ENCODE measurements around the gene CAMKMT. TPM values are rescaled to one million over a fixed set of nuclear protein-coding genes. Genes with fewer than 3 reads are reported as not detected.

The CAMKMT gene
- total and polyA plus RNA-seq, 2 donors (not counting 1 experiment from before 2014, with no cell fraction given): 6.2 to 23.3 TPM

- Histone ChIP-seq H3K9me3 (ENCODE audit: control extremely low read depth in 1 of 3, control insufficient read depth in 2 of 3, insufficient read depth in 1 of 3, low read length in 2 of 3) (no peaks in the 10 kb centered on the region), H3K36me3 (replicated peaks in 1 of 2; ENCODE audit: control extremely low read depth in 1 of 2, control insufficient read depth in 1 of 2, extremely low read depth in 1 of 2, insufficient read depth in 2 of 2, low read length in 1 of 2) (no peaks in the 10 kb centered on the region), H4K20me1 (ENCODE audit: control insufficient read depth, insufficient read depth, low read length, poor library complexity, severe bottlenecking) (no peaks in the 10 kb centered on the region), H3K9ac (ENCODE audit: low read length) (peak overlapping the region; percentile 49), H3K27me3 (replicated peaks in 1 of 4; ENCODE audit: control extremely low read depth in 1 of 4, control insufficient read depth in 3 of 4, insufficient read depth in 4 of 4, low read length in 3 of 4) (no peaks in the 10 kb centered on the region), H2AFZ (ENCODE audit: insufficient read depth, low read depth, low read length, poor library complexity, severe bottlenecking) (peak overlapping the region; percentile 20), H3K27ac (ENCODE audit: low read length in 2 of 2) (peak overlapping the region; percentile 80 to 81), H3K79me2 (ENCODE audit: control insufficient read depth, insufficient read depth, low read length) (peaks cover 3% of the 10 kb centered on the region), H3K4me3 (ENCODE audit: control extremely low read depth in 1 of 5, extremely low read depth in 1 of 5, insufficient read depth in 1 of 5, low read depth in 2 of 5, low read length in 4 of 5) (peak overlapping the region in 4 of 5 experiments; percentile 18 to 52 (median 30)), H3K4me2 (replicated peaks; ENCODE audit: low read depth, low read length, poor library complexity, severe bottlenecking) (peak overlapping the region; percentile 72), H3K4me1 (ENCODE audit: control insufficient read depth in 2 of 2, insufficient read depth in 2 of 2, low read length in 2 of 2) (peaks cover 45 to 61% of the 10 kb centered on the region in 2 donors)
- CTCF ChIA-PET: interaction anchor here (1.0 to 1.1 kb wide), 2 partner anchors 234 to 242 kb away, joined by 3 read pairs; no protein-coding TSS in a partner anchor
- POLR2A ChIA-PET: no interaction called here
- Mint-ChIP-seq H3K9me3 (ENCODE audit: insufficient read depth) (no peaks in the 10 kb centered on the region), H3K27ac (peak overlapping the region; percentile 91), H3K4me1 (peaks cover 65% of the 10 kb centered on the region), H3K27me3 (no peaks in the 10 kb centered on the region), H3K4me3 (peak overlapping the region; percentile 75)
- intact Hi-C loops (cut with micrococcal nuclease): loop anchor here (10.0 kb wide), 1 partner anchor 852 kb away; no protein-coding TSS in a partner anchor
- DNase-seq (peak; percentile 77), ATAC-seq (ENCODE audit: low read depth) (peak; percentile 81)
- WGBS (ENCODE audit: insufficient coverage): 0% methylated on average over 1 of the region's 3 CpGs
- TF ChIP-seq EZH2 (IDR thresholded peaks at IDR 0.05; ENCODE audit: borderline replicate concordance, insufficient read depth, low read depth, low read length, poor library complexity, severe bottlenecking) (no peak), CTCF (IDR thresholded peaks at IDR 0.05) (no peak)
These were observed 351.4 kb downstream of the CAMKMT start for GRCh38 chr2:44713170-44713569.

GRCh38 chr2:44715671-44716081 is 353.9 kb downstream of the CAMKMT start:
- DNase-seq (peak; percentile 15), ATAC-seq (ENCODE audit: low read depth) (no peak)
- Histone ChIP-seq H3K4me1 (ENCODE audit: control insufficient read depth in 2 of 2, insufficient read depth in 2 of 2, low read length in 2 of 2) (peaks cover 35 to 45% of the 10 kb centered on the region in 2 donors), H3K9me3 (ENCODE audit: control extremely low read depth in 1 of 3, control insufficient read depth in 2 of 3, insufficient read depth in 1 of 3, low read length in 2 of 3) (no peaks in the 10 kb centered on the region), H3K4me2 (replicated peaks; ENCODE audit: low read depth, low read length, poor library complexity, severe bottlenecking) (no peak overlapping the region), H3K9ac (ENCODE audit: low read length) (no peak overlapping the region), H3K27ac (ENCODE audit: low read length in 2 of 2) (peak overlapping the region in 1 of 2 donors; percentile 80), H4K20me1 (ENCODE audit: control insufficient read depth, insufficient read depth, low read length, poor library complexity, severe bottlenecking) (no peaks in the 10 kb centered on the region), H3K79me2 (ENCODE audit: control insufficient read depth, insufficient read depth, low read length) (no peaks in the 10 kb centered on the region), H3K27me3 (replicated peaks in 1 of 4; ENCODE audit: control extremely low read depth in 1 of 4, control insufficient read depth in 3 of 4, insufficient read depth in 4 of 4, low read length in 3 of 4) (no peaks in the 10 kb centered on the region), H3K4me3 (ENCODE audit: control extremely low read depth in 1 of 5, extremely low read depth in 1 of 5, insufficient read depth in 1 of 5, low read depth in 2 of 5, low read length in 4 of 5) (no peak overlapping the region), H3K36me3 (replicated peaks in 1 of 2; ENCODE audit: control extremely low read depth in 1 of 2, control insufficient read depth in 1 of 2, extremely low read depth in 1 of 2, insufficient read depth in 2 of 2, low read length in 1 of 2) (no peaks in the 10 kb centered on the region), H2AFZ (ENCODE audit: insufficient read depth, low read depth, low read length, poor library complexity, severe bottlenecking) (no peak overlapping the region)
- Mint-ChIP-seq H3K9me3 (ENCODE audit: insufficient read depth) (no peaks in the 10 kb centered on the region), H3K27ac (peak overlapping the region; percentile 61), H3K4me3 (no peak overlapping the region), H3K4me1 (peaks cover 43% of the 10 kb centered on the region), H3K27me3 (no peaks in the 10 kb centered on the region)
- CTCF ChIA-PET: interaction anchor here (0.8 to 2.5 kb wide), 5 partner anchors 10 to 236 kb away, joined by 4 to 13 read pairs (median 6); no protein-coding TSS in a partner anchor
- WGBS (ENCODE audit: insufficient coverage): 100% methylated on average over 2 of the region's 3 CpGs
- TF ChIP-seq EZH2 (IDR thresholded peaks at IDR 0.05; ENCODE audit: borderline replicate concordance, insufficient read depth, low read depth, low read length, poor library complexity, severe bottlenecking) (no peak), CTCF (IDR thresholded peaks at IDR 0.05) (no peak)
- intact Hi-C loops (cut with micrococcal nuclease): loop anchor here (5.0 to 10.0 kb wide), 2 partner anchors 238 to 849 kb away; no protein-coding TSS in a partner anchor
- POLR2A ChIA-PET: no interaction called here

Data from B cell (primary cell).